ENCODE data around the gene TAS2R39.

DNA sequence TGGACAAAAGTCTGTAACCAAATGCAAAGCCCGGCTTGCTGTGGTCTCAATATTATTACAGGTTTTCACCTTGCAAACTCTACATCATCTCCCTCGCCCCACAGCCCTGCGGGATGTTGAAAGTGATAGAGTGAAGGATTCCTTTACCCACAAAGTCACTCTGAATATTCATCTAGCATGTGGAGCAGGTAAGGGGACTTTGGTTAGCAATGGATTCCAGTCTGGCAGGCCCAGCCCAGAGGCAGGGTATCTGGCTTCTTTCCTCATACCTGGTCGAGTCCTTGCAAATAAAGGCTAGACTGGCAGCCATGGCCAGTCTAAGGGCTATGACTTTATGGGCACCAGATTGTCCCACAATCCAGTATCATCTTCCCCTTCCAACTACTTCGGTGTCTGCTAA lies 41.8 kb downstream of the TAS2R39 start:
- TF ChIP-seq POLR2A (IDR thresholded peaks at IDR 0.05) = no peak
- TF ChIP-seq, protein P1, sequence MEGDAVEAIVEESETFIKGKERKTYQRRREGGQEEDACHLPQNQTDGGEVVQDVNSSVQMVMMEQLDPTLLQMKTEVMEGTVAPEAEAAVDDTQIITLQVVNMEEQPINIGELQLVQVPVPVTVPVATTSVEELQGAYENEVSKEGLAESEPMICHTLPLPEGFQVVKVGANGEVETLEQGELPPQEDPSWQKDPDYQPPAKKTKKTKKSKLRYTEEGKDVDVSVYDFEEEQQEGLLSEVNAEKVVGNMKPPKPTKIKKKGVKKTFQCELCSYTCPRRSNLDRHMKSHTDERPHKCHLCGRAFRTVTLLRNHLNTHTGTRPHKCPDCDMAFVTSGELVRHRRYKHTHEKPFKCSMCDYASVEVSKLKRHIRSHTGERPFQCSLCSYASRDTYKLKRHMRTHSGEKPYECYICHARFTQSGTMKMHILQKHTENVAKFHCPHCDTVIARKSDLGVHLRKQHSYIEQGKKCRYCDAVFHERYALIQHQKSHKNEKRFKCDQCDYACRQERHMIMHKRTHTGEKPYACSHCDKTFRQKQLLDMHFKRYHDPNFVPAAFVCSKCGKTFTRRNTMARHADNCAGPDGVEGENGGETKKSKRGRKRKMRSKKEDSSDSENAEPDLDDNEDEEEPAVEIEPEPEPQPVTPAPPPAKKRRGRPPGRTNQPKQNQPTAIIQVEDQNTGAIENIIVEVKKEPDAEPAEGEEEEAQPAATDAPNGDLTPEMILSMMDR (IDR thresholded peaks at IDR 0.05) = no peak

Data from adrenal gland (tissue), 5 donors.